ENCODE results near the gene STOM.
A peak's percentile ranks its signal among the peaks of the same experiment; 100 is the strongest.

Gene STOM, protein sequence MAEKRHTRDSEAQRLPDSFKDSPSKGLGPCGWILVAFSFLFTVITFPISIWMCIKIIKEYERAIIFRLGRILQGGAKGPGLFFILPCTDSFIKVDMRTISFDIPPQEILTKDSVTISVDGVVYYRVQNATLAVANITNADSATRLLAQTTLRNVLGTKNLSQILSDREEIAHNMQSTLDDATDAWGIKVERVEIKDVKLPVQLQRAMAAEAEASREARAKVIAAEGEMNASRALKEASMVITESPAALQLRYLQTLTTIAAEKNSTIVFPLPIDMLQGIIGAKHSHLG

DNA sequence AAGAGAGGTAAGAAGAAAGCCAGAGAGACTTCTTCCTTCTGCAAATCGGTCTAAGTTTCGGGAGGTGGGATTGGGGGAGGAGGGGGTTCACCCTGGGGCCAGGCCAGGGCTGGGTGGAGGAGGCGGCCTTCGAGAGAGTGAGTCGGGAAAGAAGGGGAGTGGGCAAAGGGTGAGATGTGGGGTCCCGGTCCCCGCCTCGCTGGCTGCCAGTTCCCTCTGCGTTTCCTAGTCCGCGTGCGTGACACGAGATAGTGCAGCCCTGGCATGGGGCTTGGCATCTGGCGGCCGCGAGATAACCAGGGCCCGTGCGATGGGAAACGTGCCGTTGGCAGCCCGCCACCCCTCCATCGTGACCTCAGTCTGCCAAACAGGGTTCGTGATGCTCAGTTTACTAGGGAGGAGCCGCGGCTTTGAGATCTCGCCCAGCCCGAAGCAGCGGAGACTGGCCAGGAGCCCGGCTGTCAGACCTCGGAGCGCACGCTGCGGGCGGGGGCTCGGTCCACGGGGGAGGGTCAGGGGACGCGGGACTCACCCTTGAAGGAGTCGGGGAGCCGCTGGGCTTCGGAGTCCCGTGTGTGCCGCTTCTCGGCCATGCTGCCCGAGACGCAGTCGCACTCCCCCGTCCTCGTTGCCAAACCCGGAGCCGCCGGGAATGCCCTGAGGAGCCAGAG, at the start of gene STOM:
STOM (minus strand) TSS at position 656 of the 671 bp plus-strand sequence; CDS start at position 593, 63 bp downstream.
- Histone ChIP-seq H3K9me2 (ENCODE audit: low read depth, low read length) (no peaks in the 10 kb centered on the region), H3K4me3 (ENCODE audit: low read depth, low read length, poor library complexity, severe bottlenecking) (peak within 1 kb of the TSS; percentile 72)

DNA sequence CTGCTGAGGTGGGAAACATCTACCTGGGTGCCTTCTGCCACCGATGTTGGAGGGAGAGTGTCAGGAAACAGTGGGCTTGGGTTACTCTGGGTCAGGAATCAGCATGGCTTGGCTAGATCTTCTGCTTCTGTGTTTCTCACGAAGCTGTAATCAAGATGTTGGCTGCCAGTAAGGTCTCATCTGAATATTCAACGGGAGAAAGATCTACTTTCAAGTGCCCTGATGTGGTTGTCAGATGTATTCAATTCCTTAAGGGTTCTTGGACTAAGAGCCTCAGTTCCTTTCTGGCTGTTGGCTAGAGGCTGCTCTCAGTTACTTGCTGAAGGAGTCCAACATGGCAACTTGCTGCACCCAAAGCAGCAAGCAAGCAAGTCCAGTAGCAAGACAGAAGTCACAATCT, 41.9 kb upstream of the STOM start:
- H3K4me2 ChIP-seq (ENCODE audit: low read length) = no peak overlapping the region
- TF ChIP-seq, protein P1, sequence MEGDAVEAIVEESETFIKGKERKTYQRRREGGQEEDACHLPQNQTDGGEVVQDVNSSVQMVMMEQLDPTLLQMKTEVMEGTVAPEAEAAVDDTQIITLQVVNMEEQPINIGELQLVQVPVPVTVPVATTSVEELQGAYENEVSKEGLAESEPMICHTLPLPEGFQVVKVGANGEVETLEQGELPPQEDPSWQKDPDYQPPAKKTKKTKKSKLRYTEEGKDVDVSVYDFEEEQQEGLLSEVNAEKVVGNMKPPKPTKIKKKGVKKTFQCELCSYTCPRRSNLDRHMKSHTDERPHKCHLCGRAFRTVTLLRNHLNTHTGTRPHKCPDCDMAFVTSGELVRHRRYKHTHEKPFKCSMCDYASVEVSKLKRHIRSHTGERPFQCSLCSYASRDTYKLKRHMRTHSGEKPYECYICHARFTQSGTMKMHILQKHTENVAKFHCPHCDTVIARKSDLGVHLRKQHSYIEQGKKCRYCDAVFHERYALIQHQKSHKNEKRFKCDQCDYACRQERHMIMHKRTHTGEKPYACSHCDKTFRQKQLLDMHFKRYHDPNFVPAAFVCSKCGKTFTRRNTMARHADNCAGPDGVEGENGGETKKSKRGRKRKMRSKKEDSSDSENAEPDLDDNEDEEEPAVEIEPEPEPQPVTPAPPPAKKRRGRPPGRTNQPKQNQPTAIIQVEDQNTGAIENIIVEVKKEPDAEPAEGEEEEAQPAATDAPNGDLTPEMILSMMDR (IDR thresholded peaks at IDR 0.05; ENCODE audit: low read length) = no peak
- TF ChIP-seq EZH2 (IDR thresholded peaks at IDR 0.05; ENCODE audit: borderline replicate concordance, low read length) = no peak
- no peaks in the 10 kb centered on the region for H4K20me1 ChIP-seq (ENCODE audit: insufficient read depth, low read length)
- no peaks in the 10 kb centered on the region for H3K27me3 ChIP-seq (ENCODE audit: insufficient read depth, low read length)
- no peak overlapping the region for H3K27ac ChIP-seq (ENCODE audit: low read depth, low read length, poor library complexity, severe bottlenecking)
- no peaks in the 10 kb centered on the region for H3K9me3 ChIP-seq (ENCODE audit: low read length)
- no peak overlapping the region for H3K4me3 ChIP-seq (ENCODE audit: low read depth, low read length, poor library complexity, severe bottlenecking)
- no peaks in the 10 kb centered on the region for H3K79me2 ChIP-seq (ENCODE audit: insufficient read depth, low read length)
- H3F3A ChIP-seq (ENCODE audit: insufficient read depth, low read length) = no peaks in the 10 kb centered on the region
- H3K9me2 ChIP-seq (ENCODE audit: low read depth, low read length) = no peaks in the 10 kb centered on the region
- H3K9ac ChIP-seq (ENCODE audit: low read length) = no peak overlapping the region
- no peaks in the 10 kb centered on the region for H3K4me1 ChIP-seq (ENCODE audit: insufficient read depth, low read length, severe bottlenecking)
- H2AFZ ChIP-seq (ENCODE audit: low read length) = no peak overlapping the region
- no peaks in the 10 kb centered on the region for H3K36me3 ChIP-seq (ENCODE audit: insufficient read depth, low read length)

More for the DNA sequence above, at the start of gene STOM:
- peaks cover 41% of the 10 kb centered on the region for H3K4me1 ChIP-seq (ENCODE audit: insufficient read depth, low read length, severe bottlenecking)
- peak within 1 kb of the TSS; percentile 57 for H3K9ac ChIP-seq (ENCODE audit: low read length)
- no peak for TF ChIP-seq EZH2 (IDR thresholded peaks at IDR 0.05; ENCODE audit: borderline replicate concordance, low read length)
- TF ChIP-seq, protein P1 (IDR thresholded peaks at IDR 0.05; ENCODE audit: low read length) = no peak
- H4K20me1 ChIP-seq (ENCODE audit: insufficient read depth, low read length) = no peaks in the 10 kb centered on the region
- peak within 1 kb of the TSS; percentile 63 for H3K4me2 ChIP-seq (ENCODE audit: low read length)
- peak within 1 kb of the TSS; percentile 2; the same call in 1 of the 2 replicates for H2AFZ ChIP-seq (ENCODE audit: low read length)
- no peaks in the 10 kb centered on the region for H3K9me3 ChIP-seq (ENCODE audit: low read length)
- H3K27ac ChIP-seq (ENCODE audit: low read depth, low read length, poor library complexity, severe bottlenecking) = peak within 1 kb of the TSS; percentile 27
- no peaks in the 10 kb centered on the region for H3K36me3 ChIP-seq (ENCODE audit: insufficient read depth, low read length)
- no peaks in the 10 kb centered on the region for H3K27me3 ChIP-seq (ENCODE audit: insufficient read depth, low read length)
- no peaks in the 10 kb centered on the region for H3F3A ChIP-seq (ENCODE audit: insufficient read depth, low read length)
- no peaks in the 10 kb centered on the region for H3K79me2 ChIP-seq (ENCODE audit: insufficient read depth, low read length)

DNA sequence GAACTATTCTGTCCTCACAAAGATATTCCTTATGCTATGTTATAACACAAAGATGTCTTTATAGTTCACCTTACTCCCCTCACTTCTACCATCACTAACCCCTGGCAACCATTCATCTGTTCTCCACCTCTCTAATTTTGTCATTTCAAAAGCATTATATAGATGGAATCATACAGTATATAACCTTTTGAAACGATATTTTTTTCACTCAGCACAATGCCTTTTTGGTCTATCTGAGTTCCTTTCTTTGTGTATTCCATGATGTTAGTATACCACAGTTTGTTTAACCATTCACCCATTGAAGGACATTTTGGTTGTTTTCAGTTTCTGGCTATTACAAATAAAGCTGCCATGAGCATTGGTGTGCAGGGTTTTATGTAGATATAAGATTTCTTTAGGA, 35.8 kb upstream of the STOM start:
- H3K9ac ChIP-seq (ENCODE audit: low read length) = no peak overlapping the region
- H3K4me1 ChIP-seq (ENCODE audit: insufficient read depth, low read length, severe bottlenecking) = no peaks in the 10 kb centered on the region
- no peak overlapping the region for H3K4me3 ChIP-seq (ENCODE audit: low read depth, low read length, poor library complexity, severe bottlenecking)
- H2AFZ ChIP-seq (ENCODE audit: low read length) = no peak overlapping the region
- TF ChIP-seq EZH2 (IDR thresholded peaks at IDR 0.05; ENCODE audit: borderline replicate concordance, low read length) = no peak
- TF ChIP-seq, protein P1 (IDR thresholded peaks at IDR 0.05; ENCODE audit: low read length) = no peak
- peaks cover 7% of the 10 kb centered on the region; the same call in 1 of the 2 replicates for H3K9me3 ChIP-seq (ENCODE audit: low read length)
- H3K79me2 ChIP-seq (ENCODE audit: insufficient read depth, low read length) = no peaks in the 10 kb centered on the region
- no peaks in the 10 kb centered on the region for H3F3A ChIP-seq (ENCODE audit: insufficient read depth, low read length)
- H3K27ac ChIP-seq (ENCODE audit: low read depth, low read length, poor library complexity, severe bottlenecking) = no peak overlapping the region
- H3K9me2 ChIP-seq (ENCODE audit: low read depth, low read length) = no peaks in the 10 kb centered on the region
- no peaks in the 10 kb centered on the region for H3K27me3 ChIP-seq (ENCODE audit: insufficient read depth, low read length)
- no peaks in the 10 kb centered on the region for H3K36me3 ChIP-seq (ENCODE audit: insufficient read depth, low read length)
- H3K4me2 ChIP-seq (ENCODE audit: low read length) = no peak overlapping the region
- no peaks in the 10 kb centered on the region for H4K20me1 ChIP-seq (ENCODE audit: insufficient read depth, low read length)
